Measurements from ENCODE around the gene FEM1B. TPM values are rescaled to one million over a fixed set of nuclear protein-coding genes. Genes with fewer than 3 reads are reported as not detected.

FEM1B gene
- total RNA-seq, 1 experiment from 2014 or later = 41.5 TPM

DNA sequence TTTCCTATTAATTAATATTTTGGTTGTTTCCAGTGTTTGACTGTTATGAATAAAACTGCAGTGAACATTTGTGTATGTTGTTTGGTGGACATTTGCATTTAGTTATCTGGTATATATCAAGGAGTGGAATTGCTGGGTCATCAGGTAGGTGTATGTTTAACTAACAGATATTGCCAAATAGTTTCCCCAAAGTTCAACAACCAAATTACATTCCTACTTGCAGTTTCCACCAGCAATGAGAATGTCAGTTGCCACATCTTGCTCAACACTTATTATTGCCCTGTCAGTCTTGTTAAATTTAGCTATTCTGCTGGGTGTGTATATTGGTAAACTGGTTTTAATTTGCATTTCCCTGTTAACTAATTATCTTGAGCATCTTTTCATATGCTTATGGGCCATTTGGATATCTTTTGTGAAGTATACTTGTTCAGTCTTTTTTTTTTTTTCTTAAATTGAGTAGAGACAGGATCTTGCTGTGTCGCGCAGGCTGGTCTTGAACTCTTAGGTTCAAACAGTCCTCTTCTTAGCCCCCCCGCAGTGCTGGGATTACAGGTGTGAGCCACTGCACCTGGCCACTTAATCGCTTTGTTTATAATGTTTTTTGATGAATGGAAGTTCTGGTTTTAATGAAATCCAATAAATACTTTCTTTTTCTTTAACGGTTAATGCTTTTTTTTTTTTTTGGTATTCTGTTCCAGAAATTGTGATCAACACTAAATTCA is 7.9 kb downstream of the FEM1B start:
- no peak for DNase-seq (ENCODE audit: low read depth)

DNA sequence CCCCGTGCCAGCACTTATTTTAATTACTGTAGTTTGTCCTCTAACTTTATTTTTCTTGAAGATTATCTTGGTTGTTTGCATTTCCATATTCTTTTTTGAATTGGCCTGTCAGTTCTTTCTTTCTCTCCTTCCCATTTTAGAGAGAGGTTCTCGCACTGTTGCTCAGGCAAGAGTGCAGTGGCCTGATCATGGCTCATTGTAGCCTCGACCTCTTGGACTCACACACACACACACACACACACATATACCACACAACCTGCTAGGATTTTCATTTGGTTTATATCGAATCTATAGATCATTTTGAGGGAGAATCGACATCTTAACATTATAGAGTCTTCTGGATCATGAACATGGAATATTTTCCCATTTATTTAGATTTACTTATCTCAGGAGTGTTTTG is 8.7 kb downstream of the FEM1B start:
- no peak for DNase-seq (ENCODE audit: low read depth)

DNA sequence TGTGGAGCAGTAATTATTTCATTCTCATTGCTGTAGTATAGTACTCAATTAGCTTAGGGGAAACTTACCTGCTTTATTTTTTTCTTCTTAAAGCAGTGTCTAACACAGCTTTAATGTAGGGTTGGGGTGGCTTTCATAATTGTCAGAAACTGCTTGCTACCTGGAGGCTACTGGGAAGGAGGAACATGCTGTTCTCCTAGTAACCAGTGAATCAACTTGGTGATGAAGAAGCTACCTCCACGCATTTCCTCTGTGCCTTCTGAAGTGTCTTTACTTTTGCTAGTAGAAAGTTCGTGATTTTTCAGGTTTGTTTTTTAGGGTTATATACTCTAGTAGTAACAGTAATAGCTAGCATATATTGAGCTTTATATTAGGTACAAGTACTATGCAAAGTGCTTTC is 11.5 kb downstream of the FEM1B start:
- DNase-seq (ENCODE audit: low read depth) = no peak

DNA sequence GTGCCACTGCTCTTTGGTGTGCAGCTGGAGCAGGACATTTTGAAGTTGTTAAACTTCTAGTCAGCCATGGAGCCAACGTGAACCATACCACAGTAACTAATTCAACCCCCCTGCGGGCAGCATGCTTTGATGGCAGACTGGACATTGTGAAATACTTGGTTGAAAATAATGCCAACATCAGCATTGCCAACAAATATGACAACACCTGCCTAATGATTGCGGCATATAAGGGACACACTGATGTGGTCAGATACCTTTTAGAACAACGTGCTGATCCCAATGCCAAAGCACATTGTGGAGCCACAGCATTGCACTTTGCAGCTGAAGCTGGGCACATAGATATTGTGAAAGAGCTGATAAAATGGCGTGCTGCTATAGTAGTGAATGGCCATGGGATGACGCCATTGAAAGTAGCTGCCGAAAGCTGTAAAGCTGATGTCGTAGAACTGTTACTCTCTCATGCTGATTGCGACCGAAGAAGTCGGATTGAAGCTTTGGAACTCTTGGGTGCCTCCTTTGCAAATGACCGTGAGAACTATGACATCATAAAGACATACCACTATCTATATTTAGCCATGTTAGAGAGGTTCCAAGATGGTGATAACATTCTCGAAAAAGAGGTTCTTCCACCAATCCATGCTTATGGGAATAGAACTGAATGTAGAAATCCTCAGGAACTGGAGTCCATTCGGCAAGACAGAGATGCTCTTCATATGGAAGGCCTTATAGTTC is 12.2 kb downstream of the FEM1B start:
- no peak for DNase-seq (ENCODE audit: low read depth)

DNA sequence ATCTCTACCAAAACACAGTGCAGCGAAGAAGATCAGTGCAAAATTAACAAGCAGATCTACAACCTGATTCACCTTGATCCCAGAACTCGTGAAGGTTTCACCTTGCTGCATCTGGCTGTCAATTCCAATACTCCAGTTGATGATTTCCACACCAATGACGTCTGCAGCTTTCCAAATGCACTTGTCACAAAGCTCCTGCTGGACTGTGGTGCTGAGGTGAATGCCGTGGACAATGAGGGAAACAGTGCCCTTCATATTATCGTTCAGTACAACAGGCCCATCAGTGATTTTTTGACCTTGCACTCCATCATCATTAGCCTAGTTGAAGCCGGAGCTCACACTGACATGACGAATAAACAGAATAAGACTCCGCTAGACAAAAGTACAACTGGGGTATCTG is 13.2 kb downstream of the FEM1B start:
- DNase-seq (ENCODE audit: low read depth) = no peak

DNA sequence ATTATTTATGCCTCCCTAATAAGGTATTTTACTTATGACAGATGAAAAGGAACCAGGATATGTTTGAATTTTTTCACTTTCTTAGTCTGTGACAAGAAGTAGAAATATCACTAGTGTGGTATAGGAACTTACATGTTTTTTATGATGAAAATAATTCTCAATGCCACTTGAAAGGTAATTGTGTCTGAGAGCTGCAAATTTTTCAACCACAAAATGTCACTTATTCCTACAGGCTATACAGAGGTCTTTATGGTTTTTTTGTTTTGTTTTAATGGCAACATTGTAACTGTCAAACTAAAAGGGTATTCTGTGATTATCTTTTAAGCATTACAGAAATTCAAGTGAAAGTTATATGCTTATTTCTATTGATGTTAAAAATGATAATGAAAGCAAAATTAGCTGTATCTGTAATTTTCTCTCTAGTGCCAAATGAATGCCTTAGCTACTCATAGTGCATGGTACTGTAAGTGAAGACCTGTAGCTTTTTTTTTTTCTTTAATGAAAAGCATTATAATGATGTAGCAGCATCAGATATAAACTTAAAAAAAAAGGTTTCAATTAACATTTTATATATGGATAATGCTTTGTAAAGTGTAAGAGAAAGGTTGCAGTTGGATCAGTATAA is 14.7 kb downstream of the FEM1B start:
- DNase-seq (ENCODE audit: low read depth) = no peak

DNA sequence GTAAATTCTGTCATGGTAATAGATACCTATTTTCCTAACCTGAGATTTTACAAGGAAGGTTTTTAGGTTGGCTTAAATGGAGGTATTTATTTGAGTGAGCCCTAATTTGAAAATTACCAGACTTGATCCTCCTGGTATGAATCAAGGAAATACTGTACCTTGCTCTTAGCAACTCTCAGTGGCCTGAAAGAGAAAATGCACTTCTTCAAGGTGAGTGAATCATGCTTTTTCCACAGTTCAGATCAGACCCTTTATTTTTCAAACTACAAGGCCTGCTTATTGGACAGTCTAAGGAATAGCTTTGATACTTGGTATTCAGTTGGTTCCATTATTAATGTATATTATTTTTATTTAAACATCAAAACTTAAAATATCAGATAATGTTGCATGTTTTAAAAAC is 15.4 kb downstream of the FEM1B start:
- DNase-seq (ENCODE audit: low read depth) = no peak

DNA sequence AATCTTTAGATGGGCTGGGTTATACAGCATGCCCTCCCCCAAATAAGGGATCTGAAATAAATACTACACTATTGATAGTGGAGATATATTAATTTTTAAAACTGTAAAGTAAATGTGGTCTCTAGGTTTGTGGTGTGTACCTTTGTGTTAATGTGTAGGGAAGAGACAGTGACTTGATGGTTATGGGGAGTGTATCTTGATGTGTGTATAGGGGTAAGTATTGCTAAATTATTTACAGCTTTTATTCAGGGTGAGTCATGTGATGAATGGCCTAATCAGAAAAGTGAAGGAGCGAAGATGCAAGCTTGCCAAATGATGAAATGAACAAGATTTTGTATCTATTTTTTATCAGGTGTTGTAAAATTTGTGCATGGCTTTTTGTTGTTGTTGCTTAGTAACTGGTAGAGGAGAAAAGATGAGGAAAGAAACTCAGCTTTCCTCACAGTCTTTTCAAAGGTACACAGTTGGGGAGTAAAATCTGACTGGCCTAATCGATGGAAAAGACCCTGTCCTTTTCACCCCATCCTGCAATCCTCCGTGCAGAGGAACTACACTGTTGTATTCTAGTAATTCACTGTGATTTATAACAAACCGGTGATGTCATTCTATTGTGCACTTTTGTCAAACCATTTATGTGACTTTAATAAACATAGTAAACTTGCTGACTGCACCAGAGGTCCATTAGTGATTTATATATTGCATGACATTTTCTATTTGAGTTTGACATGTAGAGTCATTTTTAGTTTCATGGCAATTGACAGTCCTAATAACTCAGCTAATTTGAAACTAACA is 17.7 kb downstream of the FEM1B start:
- no peak for DNase-seq (ENCODE audit: low read depth)

DNA sequence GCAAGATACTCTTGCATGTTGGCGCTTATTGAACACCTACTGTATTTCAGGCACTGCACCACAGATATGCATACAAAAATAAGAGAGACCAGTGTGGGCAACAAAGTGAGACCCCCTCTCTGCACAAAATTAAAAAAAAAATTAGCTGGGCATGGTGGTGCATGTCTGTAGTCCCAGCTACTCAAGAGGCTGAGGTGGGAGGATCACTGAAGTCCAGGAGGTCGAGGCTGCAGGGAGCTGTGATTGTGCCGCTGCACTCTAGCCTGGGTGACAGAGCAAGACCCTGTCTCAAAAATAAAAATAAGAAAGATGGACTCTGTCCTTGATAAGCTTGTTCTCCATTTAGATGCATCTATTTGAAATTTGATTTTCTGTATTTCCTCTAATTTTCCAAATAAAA is 20.8 kb downstream of the FEM1B start:
- no peak for DNase-seq (ENCODE audit: low read depth)

DNA sequence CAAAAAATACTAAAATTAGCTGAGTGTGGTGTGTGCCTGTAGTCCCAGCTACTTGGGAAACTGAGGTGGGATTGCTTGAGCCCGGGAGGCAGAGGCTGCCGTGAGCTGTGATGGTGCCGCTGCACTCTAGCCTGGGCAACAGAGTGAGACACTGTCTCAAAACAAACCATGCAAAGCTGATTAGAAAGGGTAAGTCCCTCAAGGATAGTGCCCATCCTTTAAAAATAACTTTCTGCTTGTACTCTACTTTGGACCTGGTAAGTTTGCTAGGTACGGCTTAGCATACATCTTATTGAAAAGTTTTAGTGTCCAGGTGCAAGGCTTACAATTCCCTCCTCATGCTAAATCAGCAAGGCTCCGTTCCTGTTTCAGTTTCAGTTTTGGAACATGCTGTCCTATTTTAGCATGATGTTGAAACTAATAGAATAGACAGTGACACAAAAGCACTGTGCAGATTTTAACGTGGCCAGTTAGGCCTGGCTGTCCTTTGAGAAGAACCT is 21.4 kb downstream of the FEM1B start:
- DNase-seq (ENCODE audit: low read depth) = peak; percentile 51

DNA sequence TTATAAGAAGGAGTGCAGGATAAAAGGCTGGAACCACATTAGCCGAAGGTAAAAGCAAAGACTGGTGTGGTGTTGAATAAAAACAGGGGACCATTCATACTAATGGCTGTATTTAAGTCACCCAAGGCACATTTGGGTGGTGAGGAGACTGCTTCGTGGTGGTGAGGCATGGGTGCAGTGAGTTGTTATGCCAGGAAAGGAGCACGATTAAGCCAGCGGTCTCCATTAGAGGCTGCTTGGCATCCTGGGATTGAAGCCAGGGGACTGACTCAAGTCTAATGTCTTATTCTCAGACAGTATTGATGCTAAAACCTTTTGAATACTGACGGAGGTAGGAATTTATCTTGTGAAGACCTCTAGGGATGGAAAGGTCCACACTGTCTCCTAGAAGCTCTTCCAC is 21.9 kb downstream of the FEM1B start:
- DNase-seq (ENCODE audit: low read depth) = peak; percentile 39

DNA sequence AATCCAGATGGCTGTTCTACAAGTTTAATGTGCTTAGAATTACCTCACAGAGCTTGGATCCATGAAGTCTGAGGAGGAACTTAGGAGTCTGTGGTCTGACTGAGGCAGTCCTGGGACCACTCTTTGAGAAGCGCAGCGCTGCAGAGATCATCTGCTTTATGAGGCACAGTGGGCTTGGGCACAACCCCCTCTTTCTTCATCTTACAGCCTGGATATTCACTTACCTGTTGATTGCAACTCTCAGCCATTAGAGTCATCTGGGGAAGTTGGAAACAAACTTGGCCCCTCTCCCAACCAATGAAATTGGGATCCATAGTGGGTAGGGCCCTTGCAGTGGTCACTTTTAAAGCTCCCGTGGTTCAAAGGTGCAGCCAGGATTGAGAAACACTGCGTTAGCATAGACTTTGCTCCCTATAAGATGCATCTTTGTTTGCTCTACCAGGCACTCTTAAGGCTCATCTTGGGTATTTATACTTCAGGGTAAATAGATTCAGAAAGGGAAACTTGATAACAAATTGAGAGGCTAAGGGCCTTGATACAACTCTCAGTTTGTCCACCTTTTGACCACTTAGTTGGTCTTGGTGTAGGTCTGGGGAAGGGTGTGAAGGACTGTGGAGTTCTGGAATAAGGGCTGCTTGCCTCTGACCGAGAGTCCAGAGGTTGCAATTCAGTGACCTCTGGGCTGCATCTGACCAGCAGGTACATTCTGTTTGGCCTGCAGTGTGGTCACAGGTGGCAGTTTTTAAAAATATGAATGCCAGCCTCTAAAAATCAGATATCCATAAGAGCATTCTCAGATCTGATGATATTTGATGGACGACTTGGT is 22.8 kb downstream of the FEM1B start:
- no peak for DNase-seq (ENCODE audit: low read depth)

DNA sequence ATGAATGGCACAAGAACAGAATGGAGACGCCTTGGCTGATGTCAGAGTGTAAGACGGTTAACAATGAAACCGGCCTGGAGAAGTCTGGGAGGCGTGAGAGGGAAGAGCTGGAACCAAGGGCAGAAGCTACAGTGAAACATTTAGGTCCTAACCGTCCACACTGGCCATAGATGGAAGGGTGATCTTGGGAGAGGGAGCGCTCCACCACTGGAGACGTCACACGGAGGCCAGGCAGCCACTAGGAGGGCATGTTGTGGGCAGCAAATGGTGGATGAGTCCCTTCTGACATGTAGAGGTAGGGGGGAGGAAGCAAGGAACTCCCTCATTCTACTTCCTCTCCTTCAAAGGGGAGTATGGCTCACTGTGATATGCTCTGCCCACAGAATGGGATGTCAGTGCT is 23.8 kb downstream of the FEM1B start:
- DNase-seq (ENCODE audit: low read depth) = no peak

DNA sequence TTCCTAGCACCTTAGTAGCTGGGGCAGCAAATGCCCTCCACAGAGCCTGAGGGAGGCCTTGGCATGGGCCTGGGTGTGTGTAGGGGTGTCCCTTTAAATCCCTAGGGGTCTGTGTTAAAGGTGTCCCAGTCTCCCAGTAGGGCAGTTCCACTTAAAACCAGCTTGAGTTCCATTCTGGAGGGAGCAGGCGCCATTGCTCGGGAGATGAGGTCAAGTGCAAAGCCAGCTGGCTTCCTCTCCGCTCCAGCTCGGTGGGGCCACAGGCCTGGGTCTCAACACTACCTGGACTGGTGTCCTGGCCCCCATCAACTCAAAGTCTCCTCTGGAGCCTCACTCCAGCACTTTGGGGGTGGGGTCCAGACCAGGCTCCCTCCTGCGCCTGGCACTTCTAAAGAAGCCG is 25.2 kb downstream of the FEM1B start:
- no peak for DNase-seq (ENCODE audit: low read depth)

DNA sequence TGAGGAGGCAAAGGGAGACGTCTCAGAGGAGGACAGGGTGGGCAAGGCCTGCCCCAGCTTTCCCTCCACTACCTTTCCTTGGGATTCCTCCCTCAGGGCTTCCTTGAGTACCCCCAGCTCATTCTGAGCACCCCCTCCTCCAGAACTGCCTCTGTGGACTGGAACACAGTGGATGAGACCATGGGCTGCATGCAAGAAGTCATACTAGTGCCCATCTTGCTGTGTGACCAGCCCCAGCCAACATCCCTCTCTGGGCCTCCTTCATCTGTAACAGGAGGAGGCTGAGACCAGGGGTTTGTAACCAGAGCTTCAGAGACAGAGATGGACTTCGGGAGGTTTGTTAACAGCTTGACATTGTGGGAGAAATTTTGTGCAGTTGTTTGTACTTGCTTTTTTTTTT is 25.6 kb downstream of the FEM1B start:
- no peak for DNase-seq (ENCODE audit: low read depth)

DNA sequence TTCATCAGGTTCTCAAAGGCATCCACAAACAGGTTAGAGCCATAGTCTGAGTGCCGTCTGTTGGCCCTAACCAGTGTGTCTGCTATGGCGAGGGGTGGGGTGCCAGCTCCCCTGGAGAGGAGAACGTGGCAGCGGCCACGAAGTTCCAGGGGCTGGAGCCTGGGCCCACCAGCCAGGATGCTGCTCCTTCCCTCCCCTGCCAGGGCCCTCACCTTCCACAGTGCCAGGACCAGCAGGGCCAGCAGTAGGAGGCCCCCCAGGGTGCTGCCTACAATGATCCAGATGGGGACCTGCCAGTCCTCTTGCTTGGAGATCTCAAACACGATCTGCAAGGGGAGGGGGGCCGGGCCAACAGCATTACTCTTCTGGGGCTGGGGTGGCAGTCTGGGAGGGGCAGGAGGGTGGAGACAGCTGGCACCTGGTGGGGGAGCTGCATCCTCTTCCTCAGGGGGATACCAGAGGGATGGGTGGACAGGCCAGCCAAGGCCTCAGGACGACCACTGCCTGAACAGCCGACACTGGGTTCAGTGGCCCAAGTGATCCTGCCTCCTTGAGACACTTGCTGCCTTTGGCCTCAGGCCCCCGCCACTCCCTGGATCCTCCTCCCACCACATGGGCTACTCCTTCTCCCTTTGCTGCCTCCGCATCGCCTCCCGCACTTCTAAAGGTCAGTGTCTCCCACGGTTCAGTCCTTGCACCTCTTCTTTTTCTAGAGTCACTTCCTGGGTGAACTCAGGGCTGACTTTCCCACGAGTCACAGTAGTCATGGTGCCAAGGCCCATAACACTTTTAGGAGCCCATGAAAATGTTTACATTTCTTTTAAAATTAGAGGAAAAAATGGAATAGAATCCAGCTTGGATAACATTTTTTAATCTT is 26.3 kb downstream of the FEM1B start:
- DNase-seq (ENCODE audit: low read depth) = peak; percentile 27

DNA sequence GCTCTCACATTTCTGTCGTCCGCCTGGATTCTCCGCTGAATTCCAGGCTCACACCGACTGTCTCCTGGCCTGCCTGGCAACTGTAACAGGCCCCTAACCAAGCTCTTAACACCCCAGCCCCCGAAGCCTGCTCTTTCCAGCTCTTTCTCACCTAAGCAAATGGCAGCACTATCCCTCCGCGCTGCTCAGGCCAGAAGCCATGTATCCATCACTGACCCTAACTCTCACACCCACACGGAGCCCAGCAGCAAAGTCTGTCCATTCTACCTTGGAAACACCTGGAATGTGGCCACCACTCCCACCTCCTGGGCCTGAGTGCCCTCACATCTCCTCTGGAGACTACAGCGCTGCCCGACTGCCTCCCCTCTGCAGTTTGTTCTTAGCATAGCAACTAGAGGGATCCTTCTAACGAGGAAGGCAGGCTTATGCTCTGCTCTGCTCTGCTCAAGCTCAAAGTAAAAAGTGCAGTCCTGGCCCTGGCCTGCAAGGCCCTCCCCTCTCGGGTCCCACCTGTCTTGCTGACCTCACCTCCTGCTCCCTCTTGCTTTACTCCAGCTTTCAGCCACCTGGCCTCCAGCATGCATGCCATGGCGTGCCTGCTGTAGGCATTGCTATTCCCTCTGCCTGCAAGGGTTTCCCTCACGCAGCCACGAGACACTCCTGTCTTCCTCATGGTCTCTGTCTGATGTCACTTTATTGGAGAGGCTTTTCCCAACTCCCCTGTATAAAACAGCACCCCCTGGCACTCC is 27.2 kb downstream of the FEM1B start:
- DNase-seq (ENCODE audit: low read depth) = no peak

DNA sequence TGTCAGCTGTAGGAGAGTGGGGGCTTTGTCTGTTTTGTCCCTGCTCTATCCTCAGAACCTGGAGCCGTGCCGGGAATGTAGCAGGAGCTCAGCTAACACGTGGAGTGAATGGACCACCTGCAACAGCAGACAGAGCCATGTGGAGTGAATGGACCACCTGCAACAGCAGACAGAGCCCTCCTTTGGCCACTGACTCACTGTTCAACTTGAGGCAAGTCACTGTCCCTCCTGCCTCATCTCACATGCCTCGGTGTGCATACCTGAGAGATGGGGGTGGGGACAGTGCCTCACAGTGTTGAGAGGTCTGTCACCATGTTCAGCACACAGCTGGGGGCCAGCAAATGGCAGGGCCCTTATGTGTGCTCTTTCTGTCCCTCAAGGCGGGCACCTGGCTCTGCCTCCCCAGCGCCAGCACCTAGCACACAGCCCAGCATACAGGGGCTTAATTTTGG is 27.9 kb downstream of the FEM1B start:
- DNase-seq (ENCODE audit: low read depth) = no peak

Measured in RPMI7951 (cell line).